T-helper 1 cell (primary cell): ENCODE results near the gene RAB28.

ENCODE experiments used
- DNase-seq, 5 donors: peaks; one replicate each; pipeline ENCODE4 v3.0.0-alpha.2; 2012 to 2020

Gene RAB28

DNA sequence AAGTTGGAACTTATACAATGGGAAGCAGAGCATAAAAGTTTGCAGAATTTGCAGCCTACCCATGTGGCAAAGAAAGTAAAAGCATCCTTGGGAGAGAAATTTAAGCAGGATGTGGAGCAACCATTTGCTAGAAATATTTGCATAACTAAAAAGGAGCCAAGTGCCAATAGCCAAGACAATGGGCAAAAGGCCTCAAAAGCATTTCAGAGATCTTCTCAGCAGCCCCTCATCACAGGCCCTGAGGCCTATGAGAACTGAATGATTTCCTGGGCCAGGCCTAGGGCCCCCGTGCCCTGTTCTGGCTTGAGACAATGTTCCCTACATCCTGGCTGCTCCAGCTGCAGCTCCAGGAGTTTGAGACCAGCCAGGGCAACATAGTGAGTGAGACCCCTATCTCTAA is 25.3 kb upstream of the RAB28 start:
- no peak for DNase-seq

DNA sequence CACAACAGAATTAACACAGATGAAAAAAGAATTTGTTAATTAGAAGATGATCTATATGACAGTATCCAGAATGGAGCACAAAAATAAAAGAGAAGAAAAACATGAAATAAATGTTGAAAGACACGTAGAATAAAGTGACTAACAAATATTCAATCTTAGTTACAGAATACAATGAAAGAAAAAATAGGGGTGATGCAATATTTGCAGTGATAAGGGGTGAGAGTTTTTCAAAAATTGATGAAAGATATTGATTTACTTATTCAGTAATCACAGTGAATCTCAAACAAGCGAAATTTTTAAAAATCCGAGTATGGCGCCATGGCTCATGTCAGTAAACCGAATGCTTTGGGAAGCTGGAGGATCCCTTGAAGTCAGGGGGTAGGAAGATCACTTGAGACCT is 20.2 kb upstream of the RAB28 start:
- DNase-seq = no peak

DNA sequence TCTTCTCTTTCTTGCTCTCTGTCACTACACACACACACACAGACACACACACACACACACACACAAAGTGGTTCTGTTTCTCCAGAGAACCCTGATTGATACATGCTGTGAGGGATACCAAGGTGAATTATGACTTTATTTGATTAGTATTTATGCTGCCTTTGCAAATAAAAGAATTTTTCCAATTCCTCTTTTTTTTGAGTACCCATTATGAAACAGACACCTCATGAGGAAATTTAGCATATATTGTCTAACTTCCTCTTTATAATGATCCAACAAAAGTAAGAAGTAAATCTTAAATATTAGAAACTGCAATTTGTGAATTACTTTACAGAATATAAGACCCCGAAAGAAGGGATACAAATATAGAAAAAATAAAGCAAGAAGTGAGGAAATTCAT is 14.3 kb upstream of the RAB28 start:
- no peak for DNase-seq

DNA sequence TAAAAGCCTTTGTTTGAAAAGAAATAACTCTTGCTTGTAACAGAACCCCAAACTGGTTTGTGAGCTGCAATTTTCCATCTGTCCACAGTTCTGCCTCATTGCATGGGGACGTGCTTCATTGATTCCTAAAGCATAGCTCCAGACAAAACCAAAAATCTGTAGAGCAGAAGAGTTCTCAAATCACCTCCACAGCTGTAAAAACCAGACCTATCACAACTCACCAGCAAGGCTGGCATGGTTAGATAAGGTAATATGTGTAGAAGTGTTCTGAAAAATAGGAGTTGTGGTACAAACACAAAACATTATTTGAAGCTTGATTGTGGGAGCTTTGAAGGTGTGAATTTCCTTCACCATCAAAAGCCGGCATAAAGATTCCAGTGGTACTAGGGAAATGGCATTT is 12.5 kb upstream of the RAB28 start:
- DNase-seq = no peak

DNA sequence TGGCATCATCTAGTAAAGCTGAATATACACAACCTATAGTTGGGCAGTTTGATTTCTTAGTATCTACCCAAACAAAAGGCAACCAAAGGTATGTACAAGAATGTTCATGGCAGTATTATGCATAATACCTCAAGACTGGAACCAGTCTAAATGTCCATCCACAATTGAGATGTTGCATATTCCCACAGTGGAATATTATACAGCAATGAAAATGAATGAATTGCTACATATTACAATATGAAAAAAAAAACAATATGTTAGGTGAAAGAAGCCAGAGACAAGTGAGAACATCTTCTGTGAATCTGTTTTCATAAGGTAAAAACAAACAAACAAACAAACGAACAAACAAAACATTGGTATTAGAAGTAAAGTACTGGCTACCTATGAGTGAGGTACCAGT is 11.6 kb upstream of the RAB28 start:
- DNase-seq = no peak

DNA sequence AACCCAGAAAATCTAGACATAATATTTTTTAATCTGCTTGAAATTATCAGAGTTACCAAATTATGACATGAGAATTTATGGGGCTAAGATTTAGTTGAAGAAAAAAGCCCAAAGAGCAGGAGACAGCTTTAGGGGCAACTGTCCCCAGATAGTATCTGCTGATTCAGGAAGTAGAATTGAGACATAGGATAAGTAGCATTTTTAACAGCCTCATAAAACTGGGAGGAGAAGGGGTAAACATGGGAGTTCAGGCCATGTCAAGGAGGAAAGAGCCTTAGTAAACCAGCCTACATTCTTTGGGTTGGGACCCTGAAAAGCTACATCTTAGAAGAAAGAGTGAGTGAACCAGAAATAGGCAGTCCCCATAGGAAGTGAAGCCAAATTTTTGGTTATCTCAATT is 9.7 kb upstream of the RAB28 start:
- no peak for DNase-seq

DNA sequence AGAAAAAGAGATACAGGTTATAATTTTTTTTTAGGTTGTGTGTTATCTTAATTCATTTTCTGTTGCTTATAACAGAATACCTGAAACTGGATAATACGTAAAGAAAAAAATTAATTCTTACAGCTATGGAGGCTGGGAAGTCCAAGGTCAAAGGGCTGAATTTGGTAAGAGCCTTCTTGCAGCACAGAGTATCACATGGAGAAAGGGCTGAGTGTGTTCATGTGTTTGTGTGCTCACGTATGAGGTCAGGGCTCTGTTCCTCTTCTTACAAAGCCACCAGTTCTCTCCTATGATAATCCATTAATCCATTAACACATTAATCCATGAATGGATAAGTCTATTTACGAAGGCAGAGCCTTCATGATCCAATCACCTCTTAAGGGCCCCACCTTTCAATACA is 8.6 kb upstream of the RAB28 start:
- DNase-seq = no peak

DNA sequence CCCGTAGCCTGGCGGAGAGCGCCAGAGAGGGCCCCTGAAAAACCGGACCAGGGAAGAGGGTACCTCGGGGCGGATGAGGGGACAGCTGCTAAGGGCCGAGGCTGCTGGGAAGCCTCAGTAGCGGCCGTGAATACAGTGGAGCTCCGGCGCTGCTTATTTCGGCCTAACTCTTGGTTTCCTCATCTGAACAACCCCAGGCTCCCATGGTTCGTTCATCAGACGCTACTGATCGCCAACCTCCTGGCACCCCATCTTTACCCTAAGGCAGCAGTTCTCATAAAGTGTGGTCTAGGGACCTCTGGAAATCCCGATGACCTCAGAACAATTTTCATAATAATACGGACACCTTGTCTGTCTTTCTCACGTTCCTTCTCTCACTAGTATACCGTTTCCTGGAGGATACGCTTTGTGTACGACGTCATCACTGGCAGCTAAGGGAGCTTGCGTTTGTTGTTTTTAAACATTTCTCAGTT is 645 bp upstream of the RAB28 start:
- DNase-seq = no peak

DNA sequence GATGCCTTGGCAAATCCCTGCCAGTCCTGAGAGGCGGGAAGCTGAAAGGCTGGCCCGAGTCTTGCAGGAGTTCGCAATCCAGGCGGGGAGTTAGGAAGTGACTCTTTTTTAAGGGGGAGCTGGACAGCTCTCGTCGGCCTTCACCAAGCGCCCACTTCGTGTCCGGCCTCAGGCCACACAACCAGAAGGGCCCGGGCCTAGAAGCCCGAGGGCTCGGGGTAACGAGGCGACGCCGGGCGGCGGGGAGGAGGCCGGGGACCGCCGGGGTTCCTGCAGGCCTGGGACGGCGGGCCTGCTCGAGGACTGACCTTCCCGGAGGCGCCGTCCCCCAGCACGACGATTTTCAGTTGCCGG is 395 bp downstream of the RAB28 start:
- peak in 4 of 5 donors; percentile 2 to 11 (median 5) for DNase-seq

DNA sequence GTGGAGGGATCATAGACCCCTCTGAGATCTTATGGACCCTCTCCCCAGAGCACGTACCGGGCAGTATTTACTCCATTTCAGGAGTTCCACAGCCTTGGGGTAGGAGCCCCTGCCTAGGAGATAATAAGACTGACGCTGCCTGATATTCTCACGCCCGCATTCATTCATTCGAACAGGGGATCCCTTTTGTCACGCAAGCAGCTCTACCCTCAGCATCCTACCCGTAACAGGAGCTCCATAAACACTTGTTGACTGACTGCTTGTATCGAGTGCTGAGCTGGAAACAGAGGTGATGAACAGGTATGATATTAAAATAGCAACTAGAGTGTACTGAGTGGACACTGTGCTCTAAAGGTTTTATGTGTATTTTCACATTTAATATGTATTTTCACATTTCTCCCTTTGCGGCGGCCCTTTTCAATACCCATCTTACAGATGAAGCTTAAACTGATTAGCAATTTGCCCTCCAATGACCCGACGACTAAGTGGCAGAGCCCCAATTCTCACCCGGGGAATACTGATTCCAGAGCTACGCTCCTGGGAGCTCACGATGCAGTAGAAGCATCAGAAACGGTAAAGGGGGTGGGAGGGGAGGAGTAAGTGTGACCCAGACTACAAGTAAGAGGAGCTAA is 888 bp downstream of the RAB28 start:
- peak in 1 of 5 donors; percentile 1 for DNase-seq

DNA sequence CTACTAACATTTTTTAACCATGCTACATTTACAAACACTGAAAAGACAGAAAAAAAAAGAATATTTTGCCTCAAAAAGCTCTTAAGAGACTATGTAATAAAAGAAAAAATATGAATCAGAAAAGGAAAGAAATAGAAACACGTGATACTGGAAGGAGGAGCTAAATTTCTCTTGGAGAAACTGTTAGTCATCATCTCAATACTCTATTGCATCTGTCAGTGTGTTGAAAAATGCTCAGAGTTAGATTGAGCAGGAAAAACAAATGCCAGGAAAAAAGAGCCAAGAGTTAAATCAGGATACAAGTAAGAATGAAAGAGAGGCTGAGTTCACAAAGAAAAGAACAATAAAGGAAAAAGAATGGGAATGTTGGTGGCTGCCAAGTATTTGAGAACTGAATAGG is 2.6 kb downstream of the RAB28 start:
- no peak for DNase-seq

DNA sequence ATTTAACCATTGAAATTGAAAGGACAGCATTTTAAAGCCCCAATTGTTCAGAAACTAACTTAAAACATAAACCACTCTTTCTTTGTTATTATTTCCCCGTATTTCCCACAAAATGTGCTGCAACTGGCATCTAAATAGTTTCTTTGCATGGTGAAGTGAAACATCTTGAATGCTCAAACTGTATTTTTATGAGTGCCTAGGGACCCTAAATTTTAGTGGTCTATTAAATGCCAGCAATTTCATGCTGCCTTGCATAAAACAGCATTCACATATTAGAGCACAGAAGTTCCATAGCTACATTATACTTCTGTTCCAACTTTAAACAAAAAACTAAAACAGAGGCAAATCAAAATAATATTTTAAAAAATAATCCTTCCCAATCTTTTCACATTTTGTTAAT is 5.4 kb downstream of the RAB28 start:
- DNase-seq = no peak

DNA sequence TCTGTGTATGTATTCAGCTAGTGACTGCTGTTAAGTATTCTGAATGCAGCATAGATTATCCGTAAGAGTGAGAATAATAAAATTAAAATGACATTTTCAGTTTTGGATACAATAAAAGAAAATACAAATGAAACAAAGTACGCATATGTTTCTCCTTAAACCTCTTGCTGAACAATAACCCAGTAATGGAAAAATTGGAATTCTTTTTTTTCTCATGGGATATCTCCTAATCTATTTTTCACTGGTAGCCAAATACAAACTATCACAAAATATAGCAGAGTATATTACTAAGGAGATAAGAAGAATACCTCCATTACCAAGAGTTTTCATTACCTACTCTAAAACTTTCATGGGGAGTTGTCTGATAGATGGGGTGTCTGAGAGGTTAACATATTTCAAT is 6.0 kb downstream of the RAB28 start:
- no peak for DNase-seq

DNA sequence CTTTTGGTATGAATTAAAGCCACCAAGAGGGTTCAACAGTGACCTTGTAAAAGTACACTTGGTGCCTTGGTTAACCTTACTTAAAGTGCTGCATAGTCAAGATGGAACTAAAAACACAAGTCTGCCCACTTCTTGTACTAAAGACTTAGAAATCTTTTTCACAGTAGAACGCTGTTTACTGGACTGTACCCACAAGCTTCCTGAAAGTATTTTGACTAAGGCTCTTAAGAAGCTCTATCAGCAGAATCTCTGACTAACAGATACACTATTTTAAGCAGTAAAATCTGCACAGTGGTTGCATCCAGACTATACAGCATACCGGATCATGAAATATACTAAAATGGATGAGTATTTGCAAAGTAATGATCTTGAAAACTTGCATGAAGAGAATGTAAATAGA is 7.2 kb downstream of the RAB28 start:
- DNase-seq = peak in 1 of 5 donors; percentile 24

DNA sequence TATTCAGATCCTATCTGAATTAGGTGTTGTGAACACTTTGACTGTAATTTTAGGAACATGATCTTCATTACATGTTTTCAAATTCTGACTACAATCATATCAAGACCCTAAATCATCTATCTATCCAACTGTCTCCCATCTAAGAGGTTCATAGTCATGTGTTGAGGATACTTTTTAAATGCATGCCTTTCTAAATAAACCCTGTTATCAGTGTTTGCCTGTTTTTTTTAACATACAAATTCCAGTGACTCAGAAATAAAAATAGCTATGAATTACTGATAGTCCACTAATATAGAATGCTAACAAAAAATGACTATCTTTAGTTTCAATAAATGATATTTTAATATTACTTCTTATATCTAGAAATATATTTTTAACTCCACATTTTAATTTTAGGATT is 8.0 kb downstream of the RAB28 start:
- DNase-seq = no peak

DNA sequence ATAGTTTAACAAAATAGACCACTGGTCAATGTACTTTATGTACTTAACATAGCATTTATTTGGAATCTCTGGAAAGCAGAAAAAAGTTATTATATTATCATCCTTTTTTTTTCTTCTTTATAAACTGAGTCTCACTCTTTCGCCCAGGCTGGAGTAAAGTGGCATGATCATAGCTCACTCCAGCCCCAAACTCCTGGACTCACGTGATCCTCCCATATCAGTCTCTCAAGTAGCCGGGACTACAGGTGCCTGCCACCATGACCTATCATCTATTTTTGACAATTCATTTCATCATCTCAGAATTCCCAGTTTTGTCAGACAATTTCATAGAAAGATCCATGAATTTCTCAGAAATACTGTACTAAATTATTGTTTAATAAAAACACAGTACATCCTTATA is 12.7 kb downstream of the RAB28 start:
- DNase-seq = no peak

DNA sequence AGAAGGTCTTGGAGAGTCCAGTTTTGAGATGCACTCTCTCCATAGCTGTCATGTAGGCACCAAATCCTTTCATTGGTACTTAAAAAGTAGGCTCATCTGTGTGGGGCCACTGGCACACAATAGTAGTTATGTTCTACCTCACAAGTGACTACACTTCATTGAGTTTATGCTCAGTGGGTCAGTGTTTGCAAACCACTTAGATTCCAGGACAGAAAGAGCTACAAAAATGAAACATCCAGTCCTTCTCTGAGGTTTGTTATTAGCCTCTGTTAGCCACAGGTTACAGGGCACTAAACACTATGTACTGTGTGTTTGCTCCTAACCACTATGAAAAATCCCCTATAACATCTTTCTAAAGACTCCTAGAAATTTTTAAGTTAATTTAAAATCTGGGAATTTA is 13.8 kb downstream of the RAB28 start:
- DNase-seq = no peak

DNA sequence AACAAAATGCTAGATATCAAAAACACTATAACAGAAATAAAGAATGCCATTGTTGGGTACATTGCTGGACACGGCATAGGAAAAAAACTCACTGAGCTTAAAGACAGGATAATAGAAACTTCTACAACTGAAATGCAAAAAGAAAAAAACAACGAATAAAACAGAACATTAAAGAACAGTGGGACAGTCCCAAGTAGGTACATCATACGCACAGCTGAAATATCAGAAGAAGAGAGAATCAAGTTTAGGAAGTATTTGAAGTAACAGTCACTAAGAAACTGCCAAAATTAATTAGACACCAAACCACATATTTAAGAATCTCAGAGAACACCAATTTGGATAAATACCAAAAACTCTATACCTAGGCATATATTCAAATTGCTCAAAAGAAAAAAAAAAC is 19.2 kb downstream of the RAB28 start:
- DNase-seq = no peak

DNA sequence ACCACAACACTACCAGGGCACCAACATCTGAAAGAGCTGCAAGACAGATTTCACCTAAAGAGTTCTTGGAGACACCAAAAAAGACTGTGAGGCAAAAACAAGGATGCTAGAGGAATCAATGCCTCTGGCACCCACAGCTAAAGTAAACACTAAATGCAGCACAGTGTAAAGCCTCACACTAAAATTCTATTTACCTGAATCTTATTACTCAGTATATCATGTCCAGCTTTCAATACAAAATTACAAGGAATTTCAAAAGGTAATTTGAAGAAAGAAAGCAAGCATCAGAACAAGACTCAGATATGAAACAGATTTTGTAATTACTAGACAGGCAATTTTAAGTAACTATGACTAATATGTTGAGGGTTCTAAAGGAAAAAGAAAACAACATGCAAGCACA is 19.6 kb downstream of the RAB28 start:
- no peak for DNase-seq

DNA sequence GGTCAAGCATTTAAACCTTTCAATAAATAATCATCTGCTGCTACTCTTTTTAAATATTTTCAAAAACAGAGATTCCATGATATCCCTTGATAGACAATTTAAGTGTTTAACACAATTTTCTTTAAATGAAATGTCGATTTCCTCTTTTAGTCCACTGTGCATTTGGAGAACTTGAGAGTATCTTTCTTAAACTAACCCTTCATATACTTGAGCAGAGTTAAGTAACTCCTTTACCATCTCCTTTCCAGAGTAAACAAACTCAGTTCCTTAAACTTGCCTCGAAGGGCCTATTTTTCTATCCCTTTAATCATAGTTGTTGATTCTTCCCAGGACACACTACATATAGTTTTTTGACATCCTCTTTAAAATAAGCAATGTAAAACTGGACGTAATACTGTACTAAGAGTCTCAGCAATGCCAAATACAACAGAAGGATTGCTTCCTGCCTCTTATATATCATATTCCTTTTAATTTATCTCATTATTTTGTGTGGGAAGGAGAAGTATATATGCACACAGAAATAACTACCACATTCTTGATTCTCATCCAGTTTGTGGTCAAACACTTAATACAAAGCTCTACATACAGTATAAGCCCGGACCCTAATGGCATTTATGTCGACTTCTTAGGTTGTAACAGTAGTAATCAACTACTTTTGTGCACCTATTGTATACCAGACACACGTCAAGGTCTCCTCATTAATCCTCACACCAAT is 22.8 kb downstream of the RAB28 start:
- no peak for DNase-seq

DNA sequence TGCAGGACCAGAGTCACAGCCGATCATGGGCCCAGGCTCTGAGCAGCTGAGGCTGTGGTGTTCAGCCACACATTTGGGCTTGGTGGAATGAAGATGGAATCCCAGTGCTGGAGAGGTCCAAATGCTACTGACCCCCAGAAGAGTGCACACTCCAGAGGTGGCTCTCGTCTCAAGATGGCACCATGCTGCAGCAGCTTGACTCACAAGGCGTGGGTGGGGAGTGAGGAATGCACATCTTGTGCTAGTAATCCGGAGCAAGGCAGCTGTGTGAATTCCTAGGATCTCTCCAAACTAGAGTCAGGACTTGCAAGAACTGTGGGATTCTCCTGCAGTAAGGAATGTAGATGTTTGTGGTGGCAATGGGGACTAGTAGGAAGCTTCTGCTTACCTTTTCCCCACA is 28.7 kb downstream of the RAB28 start:
- DNase-seq = no peak

DNA sequence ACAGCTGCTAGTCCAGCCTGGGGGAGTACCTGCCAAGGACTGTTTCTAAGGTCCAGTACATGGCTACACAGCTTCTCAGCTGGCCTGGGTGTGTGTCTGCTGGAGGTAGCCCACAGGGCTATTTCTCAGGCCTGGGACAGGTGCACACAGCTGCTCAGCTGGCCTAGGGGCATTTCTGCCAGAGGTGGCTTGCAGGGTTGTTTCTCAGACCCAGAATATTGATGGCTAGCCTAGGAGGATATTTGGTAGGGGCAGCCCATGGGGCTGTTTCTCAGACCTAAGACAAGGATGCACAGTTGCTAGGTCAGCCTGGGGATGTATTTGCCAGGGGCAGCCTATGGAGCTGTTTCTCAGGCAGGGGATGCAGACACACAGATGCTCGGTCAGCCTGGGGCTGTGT is 29.4 kb downstream of the RAB28 start:
- DNase-seq = no peak

DNA sequence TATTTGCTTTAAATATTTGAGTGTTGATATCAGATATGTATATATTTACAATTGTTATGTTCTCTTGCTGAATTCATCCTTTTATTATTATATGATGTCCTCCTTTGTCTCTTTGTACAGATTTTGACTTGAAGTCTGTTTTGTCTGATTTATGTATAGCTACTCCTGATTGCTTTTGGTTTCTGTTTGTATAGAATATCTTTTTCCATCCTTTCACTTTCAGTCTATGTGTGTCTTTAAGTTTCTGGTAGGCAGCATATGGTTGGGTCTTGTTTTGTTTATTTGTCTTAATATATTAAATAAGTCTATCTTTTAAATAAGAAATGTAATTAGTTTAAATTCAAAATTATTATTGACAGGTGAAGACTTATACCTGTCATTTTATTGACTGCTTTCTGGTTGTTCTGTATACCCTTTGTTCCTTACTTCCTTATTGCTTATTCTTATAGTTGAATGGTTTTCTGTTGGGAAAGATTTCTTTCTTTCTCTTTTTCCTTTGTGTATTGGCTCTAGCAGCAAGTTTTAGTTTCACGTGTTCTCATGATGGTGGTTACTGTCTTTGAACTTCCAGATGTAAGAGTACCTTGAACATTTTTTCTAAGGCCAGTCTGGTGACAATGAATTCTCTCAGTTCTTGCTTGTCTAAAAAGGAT is 31.1 kb downstream of the RAB28 start:
- DNase-seq = peak in 1 of 5 donors; percentile 34

DNA sequence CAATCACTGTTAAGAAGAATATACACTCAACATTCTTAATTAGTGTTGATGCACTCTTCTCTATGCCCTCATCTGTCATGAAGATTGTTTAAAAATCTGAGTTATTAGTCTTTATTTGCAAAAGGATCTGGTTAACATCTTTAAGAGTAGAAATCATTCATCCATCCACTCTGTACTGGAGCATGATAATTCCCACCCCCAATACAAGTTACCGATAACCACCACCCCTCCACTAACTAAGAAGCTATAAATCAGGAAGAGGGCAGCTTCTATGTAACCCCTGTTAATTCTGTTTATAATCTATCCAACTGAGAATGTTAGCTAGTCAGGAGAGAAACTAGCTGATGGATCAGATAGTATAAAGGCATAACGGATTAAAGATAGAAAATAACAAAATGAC is 34.5 kb downstream of the RAB28 start:
- no peak for DNase-seq
